Upper lobe of left lung (tissue), 4 donors: Measurements from ENCODE around the gene ADCY7.

Experiments used
- EP300 ChIP-seq, 4 donors: sonication (generic); formaldehyde crosslinking; IDR thresholded peaks; one replicate each; pipeline ENCODE4 v1.5.1; 2017; ENCODE audit warnings: antibody characterized with exemption in 4 of 4, control low read depth in 2 of 4
- POLR2A ChIP-seq, 4 donors: fragments of 450-650 bp; IDR thresholded peaks; one replicate each; pipeline ENCODE4 v1.5.1; 2016 to 2017; ENCODE audit warnings: antibody characterized with exemption in 4 of 4, mild to moderate bottlenecking in 2 of 4
- POLR2AphosphoS5 ChIP-seq, 2 donors: sonication (generic); formaldehyde crosslinking; IDR thresholded peaks; one replicate each; pipeline ENCODE4 v1.5.1; 2017; ENCODE audit warnings: antibody characterized with exemption in 2 of 2
- TF ChIP-seq, protein P1 (sequence below), 6 experiments: fragments of 450-650 bp in 4 of 6; fragments of 200-600 bp in 2 of 6; sonication (generic) in 2 of 6; IDR thresholded peaks; one replicate each; pipeline ENCODE4 v1.5.1; 2016 to 2019; ENCODE audit warnings: antibody characterized with exemption in 6 of 6

GRCh38 chr16:50298591-50299507 is 32.5 kb downstream of the ADCY7 start:
- TF ChIP-seq POLR2A (IDR thresholded peaks at IDR 0.05) (no peak), POLR2AphosphoS5 (IDR thresholded peaks at IDR 0.05) (no peak), EP300 (IDR thresholded peaks at IDR 0.05) (no peak)
- TF ChIP-seq, protein P1, sequence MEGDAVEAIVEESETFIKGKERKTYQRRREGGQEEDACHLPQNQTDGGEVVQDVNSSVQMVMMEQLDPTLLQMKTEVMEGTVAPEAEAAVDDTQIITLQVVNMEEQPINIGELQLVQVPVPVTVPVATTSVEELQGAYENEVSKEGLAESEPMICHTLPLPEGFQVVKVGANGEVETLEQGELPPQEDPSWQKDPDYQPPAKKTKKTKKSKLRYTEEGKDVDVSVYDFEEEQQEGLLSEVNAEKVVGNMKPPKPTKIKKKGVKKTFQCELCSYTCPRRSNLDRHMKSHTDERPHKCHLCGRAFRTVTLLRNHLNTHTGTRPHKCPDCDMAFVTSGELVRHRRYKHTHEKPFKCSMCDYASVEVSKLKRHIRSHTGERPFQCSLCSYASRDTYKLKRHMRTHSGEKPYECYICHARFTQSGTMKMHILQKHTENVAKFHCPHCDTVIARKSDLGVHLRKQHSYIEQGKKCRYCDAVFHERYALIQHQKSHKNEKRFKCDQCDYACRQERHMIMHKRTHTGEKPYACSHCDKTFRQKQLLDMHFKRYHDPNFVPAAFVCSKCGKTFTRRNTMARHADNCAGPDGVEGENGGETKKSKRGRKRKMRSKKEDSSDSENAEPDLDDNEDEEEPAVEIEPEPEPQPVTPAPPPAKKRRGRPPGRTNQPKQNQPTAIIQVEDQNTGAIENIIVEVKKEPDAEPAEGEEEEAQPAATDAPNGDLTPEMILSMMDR (IDR thresholded peaks at IDR 0.05): no peak
